HTERT RPE-1 (cell line): ENCODE data around the gene ERGIC1.

Experiments
- in situ Hi-C: fragments of 300-500 bp; cut with MboI; formaldehyde crosslinking; loops from 4 replicates; pipeline ENCODE4 v1.14.3; 2020; ENCODE audit warnings: low sequenced_read_pairs

Gene ERGIC1

GRCh38 chr5:172940268-172941066 lies 106.4 kb downstream of the ERGIC1 start:
- in situ Hi-C loops, result no loop called here

- in situ Hi-C loops, result no loop called here
Measured at GRCh38 chr5:172941067-172941516, 107.0 kb downstream of the ERGIC1 start.

- in situ Hi-C loops, result no loop called here
Measured at GRCh38 chr5:172942556-172942955, 108.5 kb downstream of the ERGIC1 start.

GRCh38 chr5:172943283-172943841 lies 109.3 kb downstream of the ERGIC1 start:
- in situ Hi-C loops, result no loop called here

- in situ Hi-C loops, result no loop called here
Measured at GRCh38 chr5:172943906-172944305, 109.9 kb downstream of the ERGIC1 start.

- in situ Hi-C loops, result no loop called here
Measured at GRCh38 chr5:172944741-172945140, 110.7 kb downstream of the ERGIC1 start.

- in situ Hi-C loops, result no loop called here
Measured at GRCh38 chr5:172945151-172945550, 111.1 kb downstream of the ERGIC1 start.

- in situ Hi-C loops, result no loop called here
Measured at GRCh38 chr5:172946146-172946545, 112.1 kb downstream of the ERGIC1 start.

- in situ Hi-C loops, result no loop called here
Measured at GRCh38 chr5:172949426-172949825, 115.4 kb downstream of the ERGIC1 start.

GRCh38 chr5:172950176-172950965 lies 116.3 kb downstream of the ERGIC1 start:
- in situ Hi-C loops, result no loop called here

- in situ Hi-C loops, result no loop called here
Measured at GRCh38 chr5:172951371-172952033, 117.5 kb downstream of the ERGIC1 start.

GRCh38 chr5:172952034-172952511 lies 118.0 kb downstream of the ERGIC1 start:
- in situ Hi-C loops, result no loop called here

- in situ Hi-C loops, result no loop called here
Measured at GRCh38 chr5:172953776-172954675, 120.0 kb downstream of the ERGIC1 start.

- in situ Hi-C loops, result no loop called here
Measured at GRCh38 chr5:172954751-172955159, 120.7 kb downstream of the ERGIC1 start.

- in situ Hi-C loops, result no loop called here
Measured at GRCh38 chr5:172956228-172956627, 122.2 kb downstream of the ERGIC1 start.

GRCh38 chr5:172956936-172957335 lies 122.9 kb downstream of the ERGIC1 start:
- in situ Hi-C loops, result no loop called here

GRCh38 chr5:172957458-172957857 lies 123.4 kb downstream of the ERGIC1 start:
- in situ Hi-C loops, result no loop called here

- in situ Hi-C loops, result no loop called here
Measured at GRCh38 chr5:172958331-172959046, 124.4 kb downstream of the ERGIC1 start.
